SU-DHL-6 (cell line): ENCODE measurements around the gene BICC1.

Experiments used
- EZH2phosphoT487 ChIP-seq: fragments of 200-600 bp; sonication (generic), shearing (Covaris generic); conservative IDR thresholded peaks from 2 replicates; pipeline ENCODE4 v1.6.1; 2018; ENCODE audit warnings: mild to moderate bottlenecking, antibody characterized with exemption, low read length, moderate library complexity, mixed read lengths
- TF ChIP-seq, protein P1 (sequence below): fragments of 200-600 bp; sonication (generic); IDR thresholded peaks from one replicate; pipeline ENCODE4 v1.5.1; 2017; ENCODE audit warnings: antibody characterized with exemption, mild to moderate bottlenecking, low read length, moderate library complexity; ENCODE audit not compliant: insufficient read depth, poor library complexity, severe bottlenecking

DNA sequence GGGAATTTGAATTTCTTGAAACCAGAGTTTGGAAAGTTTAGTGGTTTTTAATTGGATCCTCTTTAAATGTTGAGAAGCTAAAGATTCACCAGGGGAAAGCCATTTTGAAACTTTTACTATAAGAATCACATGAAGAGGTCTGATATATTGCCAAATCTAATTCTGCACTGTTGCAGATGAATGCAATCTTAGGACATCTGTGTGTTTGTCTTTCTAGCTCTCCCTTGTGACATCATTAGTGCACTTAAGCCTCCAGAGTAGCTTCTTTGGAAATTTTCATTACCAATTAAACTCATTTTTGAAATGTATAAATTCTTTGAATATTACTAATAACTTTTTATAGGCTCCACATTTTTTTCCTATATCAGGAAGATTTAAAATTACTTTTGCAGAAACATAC lies 160.2 kb downstream of the BICC1 start:
- TF ChIP-seq, protein P1, sequence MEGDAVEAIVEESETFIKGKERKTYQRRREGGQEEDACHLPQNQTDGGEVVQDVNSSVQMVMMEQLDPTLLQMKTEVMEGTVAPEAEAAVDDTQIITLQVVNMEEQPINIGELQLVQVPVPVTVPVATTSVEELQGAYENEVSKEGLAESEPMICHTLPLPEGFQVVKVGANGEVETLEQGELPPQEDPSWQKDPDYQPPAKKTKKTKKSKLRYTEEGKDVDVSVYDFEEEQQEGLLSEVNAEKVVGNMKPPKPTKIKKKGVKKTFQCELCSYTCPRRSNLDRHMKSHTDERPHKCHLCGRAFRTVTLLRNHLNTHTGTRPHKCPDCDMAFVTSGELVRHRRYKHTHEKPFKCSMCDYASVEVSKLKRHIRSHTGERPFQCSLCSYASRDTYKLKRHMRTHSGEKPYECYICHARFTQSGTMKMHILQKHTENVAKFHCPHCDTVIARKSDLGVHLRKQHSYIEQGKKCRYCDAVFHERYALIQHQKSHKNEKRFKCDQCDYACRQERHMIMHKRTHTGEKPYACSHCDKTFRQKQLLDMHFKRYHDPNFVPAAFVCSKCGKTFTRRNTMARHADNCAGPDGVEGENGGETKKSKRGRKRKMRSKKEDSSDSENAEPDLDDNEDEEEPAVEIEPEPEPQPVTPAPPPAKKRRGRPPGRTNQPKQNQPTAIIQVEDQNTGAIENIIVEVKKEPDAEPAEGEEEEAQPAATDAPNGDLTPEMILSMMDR = no peak
- no peak for TF ChIP-seq EZH2phosphoT487
